ENCODE results near the gene MRPL43.
"Not testable (repeated sequence)": the region's sequence is repeated elsewhere in the genome, so short reads cannot be mapped to it uniquely, and the experiment has no call there.

Gene MRPL43

DNA sequence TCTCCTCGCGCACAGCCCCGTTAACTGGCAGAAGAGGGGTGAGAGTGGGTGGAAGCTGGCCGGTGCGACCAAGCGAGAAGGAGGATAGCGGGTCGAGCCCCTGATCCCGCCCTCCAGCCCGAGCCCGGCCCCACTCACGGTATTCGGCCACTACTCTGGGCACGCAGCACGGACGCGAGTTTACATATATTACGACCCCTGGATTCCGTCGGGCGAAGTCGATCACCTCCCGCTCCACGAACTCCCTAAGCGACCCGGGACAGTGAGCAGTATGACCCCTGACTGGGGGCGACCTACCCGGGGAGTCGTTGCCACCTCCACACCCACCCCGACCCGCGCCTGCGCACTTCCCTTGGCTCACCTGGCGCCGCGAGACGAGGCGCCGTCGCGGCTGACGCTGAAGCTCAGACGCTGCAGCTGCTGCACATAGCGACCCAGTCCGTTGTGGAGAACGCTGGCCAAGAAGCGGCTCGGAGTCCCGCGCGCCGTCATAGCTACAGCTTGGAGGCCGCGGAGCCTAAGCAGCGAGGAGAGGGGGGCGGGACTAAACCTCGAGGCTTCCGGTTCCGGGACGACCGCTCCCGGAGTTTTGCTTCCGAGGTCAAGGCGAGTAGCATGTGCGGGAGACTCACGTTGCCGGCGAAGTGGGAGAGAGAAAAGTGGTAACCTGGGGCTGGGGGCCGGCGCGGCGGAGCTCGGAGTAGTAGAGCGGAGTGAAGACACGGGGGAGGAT, at the start of gene MRPL43, which contains the start of gene TWNK:
Gene MRPL43, minus strand, starts transcription at position 546 of the 733 bp plus-strand sequence. Its CDS starts 54 bp downstream, at position 492.
Gene TWNK, plus strand, starts transcription at position 592 of the 733 bp plus-strand sequence. CDS start 668 bp downstream, outside the sequence.
- DNase-seq (ENCODE audit: low read depth, low spot score): peak; percentile 73
- peak within 1 kb of the TSS; percentile 96 for H3K4me3 ChIP-seq (ENCODE audit: low read depth, low read length)
- TF ChIP-seq, protein P1, sequence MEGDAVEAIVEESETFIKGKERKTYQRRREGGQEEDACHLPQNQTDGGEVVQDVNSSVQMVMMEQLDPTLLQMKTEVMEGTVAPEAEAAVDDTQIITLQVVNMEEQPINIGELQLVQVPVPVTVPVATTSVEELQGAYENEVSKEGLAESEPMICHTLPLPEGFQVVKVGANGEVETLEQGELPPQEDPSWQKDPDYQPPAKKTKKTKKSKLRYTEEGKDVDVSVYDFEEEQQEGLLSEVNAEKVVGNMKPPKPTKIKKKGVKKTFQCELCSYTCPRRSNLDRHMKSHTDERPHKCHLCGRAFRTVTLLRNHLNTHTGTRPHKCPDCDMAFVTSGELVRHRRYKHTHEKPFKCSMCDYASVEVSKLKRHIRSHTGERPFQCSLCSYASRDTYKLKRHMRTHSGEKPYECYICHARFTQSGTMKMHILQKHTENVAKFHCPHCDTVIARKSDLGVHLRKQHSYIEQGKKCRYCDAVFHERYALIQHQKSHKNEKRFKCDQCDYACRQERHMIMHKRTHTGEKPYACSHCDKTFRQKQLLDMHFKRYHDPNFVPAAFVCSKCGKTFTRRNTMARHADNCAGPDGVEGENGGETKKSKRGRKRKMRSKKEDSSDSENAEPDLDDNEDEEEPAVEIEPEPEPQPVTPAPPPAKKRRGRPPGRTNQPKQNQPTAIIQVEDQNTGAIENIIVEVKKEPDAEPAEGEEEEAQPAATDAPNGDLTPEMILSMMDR (IDR thresholded peaks at IDR 0.05; ENCODE audit: low read depth, low read length): no peak
- in situ Hi-C loops (cut with HindIII; ENCODE audit: low sequenced_read_pairs): no loop called here

DNA sequence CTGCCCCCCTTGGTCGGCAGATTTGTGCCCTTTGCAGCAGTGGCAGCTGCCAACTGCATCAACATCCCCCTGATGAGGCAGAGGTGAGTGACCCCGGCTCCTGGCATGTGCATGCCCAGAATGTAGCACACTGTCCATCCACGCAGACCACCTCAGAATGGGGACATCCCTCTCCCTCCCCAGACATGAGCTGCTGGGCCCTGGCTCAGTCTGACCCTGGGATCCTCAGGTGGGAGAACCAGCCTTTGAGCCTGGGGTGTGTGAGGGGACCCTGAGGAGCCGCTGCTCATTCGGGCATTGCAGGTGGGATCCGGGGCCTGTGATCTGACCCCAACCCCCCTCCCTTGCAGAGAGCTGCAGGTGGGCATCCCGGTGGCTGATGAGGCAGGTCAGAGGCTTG, 49.4 kb upstream of the MRPL43 start:
- TF ChIP-seq, protein P1 (IDR thresholded peaks at IDR 0.05; ENCODE audit: low read depth, low read length): no peak
- DNase-seq (ENCODE audit: low read depth, low spot score): no peak
- H3K4me3 ChIP-seq (ENCODE audit: low read depth, low read length): no peak overlapping the region
- in situ Hi-C loops (cut with HindIII; ENCODE audit: low sequenced_read_pairs): no loop called here

DNA sequence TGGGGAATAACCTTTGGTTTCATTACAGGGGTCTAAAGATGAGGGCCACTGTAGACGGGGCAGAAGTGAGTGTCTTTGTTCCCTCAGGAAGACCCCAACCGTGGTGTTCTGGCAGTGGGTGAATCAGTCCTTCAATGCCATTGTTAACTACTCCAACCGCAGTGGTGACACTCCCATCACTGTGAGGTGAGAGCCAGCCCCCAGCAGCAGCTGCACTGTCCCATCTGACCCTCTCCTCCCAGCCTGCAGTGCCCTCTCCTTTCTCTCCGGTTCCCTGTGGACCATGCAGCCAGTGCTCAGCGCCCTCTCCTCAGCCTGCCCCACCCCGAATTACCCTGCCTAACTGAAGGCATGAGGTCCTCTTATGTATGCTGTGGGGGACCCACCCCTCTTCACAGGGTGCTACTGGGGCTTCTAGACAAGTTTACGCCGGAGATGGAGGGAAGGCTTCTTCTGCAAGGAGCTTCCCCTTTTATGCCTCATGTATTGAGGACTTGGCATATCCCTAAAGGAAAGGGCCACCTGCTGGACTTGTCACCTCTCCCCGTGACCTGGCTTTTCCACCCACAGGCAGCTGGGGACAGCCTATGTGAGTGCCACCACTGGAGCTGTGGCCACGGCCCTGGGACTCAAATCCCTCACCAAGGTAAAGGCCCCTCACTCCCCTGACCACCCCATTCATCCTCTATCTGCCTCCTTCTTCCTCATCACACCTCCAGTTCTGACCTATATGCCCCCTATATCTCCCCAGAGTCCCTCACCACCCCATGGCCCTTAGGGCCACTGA, 48.8 kb upstream of the MRPL43 start:
- in situ Hi-C loops (cut with HindIII; ENCODE audit: low sequenced_read_pairs): no loop called here
- TF ChIP-seq, protein P1 (IDR thresholded peaks at IDR 0.05; ENCODE audit: low read depth, low read length): no peak
- DNase-seq (ENCODE audit: low read depth, low spot score): no peak
- no peak overlapping the region for H3K4me3 ChIP-seq (ENCODE audit: low read depth, low read length)

DNA sequence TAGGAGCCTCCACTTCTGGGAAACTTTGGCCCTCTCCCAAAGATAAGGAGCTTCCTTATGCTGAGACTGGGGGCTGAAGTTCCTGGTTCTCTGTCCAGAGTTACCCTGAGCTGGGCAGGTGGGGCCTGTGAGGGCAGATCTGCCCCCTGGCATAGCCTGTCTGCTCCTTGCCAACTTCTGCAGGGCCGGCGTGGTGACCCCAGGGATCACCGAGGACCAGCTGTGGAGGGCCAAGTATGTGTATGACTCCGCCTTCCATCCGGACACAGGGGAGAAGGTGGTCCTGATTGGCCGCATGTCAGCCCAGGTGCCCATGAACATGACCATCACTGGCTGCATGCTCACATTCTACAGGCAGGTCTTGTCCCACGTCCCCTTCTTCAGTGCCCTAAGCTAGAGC, 48.0 kb upstream of the MRPL43 start:
- TF ChIP-seq, protein P1 (IDR thresholded peaks at IDR 0.05; ENCODE audit: low read depth, low read length): no peak
- no peak overlapping the region for H3K4me3 ChIP-seq (ENCODE audit: low read depth, low read length)
- in situ Hi-C loops (cut with HindIII; ENCODE audit: low sequenced_read_pairs): no loop called here
- no peak for DNase-seq (ENCODE audit: low read depth, low spot score)

DNA sequence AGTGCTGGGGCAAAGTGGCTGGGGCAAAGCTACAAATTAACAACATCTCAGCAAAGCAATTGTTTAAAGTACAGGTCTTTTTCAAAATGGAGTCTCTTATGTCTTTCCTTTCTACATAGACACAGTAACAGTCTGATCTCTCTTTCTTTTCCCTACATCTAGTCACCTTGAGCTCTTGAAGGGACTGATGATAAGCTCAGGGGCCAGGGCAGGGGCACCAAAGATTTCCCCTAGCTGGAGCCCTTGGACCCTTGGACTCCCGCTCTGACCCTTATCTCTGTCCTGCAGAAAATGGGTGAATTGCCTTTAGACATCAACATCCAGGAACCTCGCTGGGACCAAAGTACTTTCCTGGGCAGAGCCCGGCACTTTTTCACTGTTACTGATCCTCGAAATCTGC, 47.1 kb upstream of the MRPL43 start:
- in situ Hi-C loops (cut with HindIII; ENCODE audit: low sequenced_read_pairs); DNase-seq (ENCODE audit: low read depth, low spot score); H3K4me3 ChIP-seq (ENCODE audit: low read depth, low read length): not testable (repeated sequence)

DNA sequence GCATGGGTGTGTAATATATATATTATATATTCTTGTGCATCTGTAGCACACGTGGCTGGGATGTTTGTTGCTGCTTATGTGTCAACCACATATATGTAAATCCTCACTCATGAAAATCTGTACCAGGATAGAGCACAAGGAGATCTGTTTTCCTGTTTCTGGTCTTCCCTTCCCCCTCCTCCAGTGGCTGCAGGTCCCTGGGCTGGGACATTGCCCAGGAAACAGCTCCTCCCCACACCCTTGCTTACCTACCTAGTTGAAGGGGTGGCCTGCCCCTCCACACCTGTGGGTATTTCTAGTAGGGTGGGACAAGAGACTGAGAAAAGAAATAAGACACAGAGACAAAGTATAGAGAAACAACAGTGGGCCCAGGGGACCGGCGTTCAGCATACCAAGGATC, 46.0 kb upstream of the MRPL43 start:
- peak overlapping the region; percentile 91 for H3K4me3 ChIP-seq (ENCODE audit: low read depth, low read length)
- DNase-seq (ENCODE audit: low read depth, low spot score): no peak
- in situ Hi-C loops (cut with HindIII; ENCODE audit: low sequenced_read_pairs): no loop called here
- TF ChIP-seq, protein P1 (IDR thresholded peaks at IDR 0.05; ENCODE audit: low read depth, low read length): no peak

All from astrocyte of the spinal cord (primary cell).